NCI-H748 treated with DMSO at 0.1 percent for 48 hours (cell line): ENCODE results near the gene BCL11B.

Source experiments
- DNase-seq: peaks from one replicate; lab custom pipeline; 2025; lab: John Stamatoyannopoulos, UW

BCL11B gene

GRCh38 chr14:99137001-99137700 is 134.8 kb downstream of the BCL11B start:
- no peak for DNase-seq

GRCh38 chr14:99136401-99136800 is 135.6 kb downstream of the BCL11B start:
- DNase-seq = no peak

- DNase-seq = no peak
Observed at GRCh38 chr14:99136047-99136400, 136.0 kb downstream of the BCL11B start.

- DNase-seq = no peak
Observed at GRCh38 chr14:99134516-99135046, 137.4 kb downstream of the BCL11B start.

- DNase-seq = no peak
Observed at GRCh38 chr14:99133636-99134515, 138.1 kb downstream of the BCL11B start.

- DNase-seq = no peak
Observed at GRCh38 chr14:99132821-99133635, 139.0 kb downstream of the BCL11B start.

GRCh38 chr14:99131632-99132271 is 140.2 kb downstream of the BCL11B start:
- DNase-seq = no peak

- DNase-seq = no peak
Observed at GRCh38 chr14:99129998-99130397, 142.0 kb downstream of the BCL11B start.

- no peak for DNase-seq
Observed at GRCh38 chr14:99129211-99129696, 142.7 kb downstream of the BCL11B start.

- DNase-seq = no peak
Observed at GRCh38 chr14:99128185-99128584, 143.8 kb downstream of the BCL11B start.

GRCh38 chr14:99127651-99128167 is 144.3 kb downstream of the BCL11B start:
- no peak for DNase-seq

GRCh38 chr14:99125616-99126431 is 146.2 kb downstream of the BCL11B start:
- no peak for DNase-seq

- no peak for DNase-seq
Observed at GRCh38 chr14:99125113-99125512, 146.9 kb downstream of the BCL11B start.

- no peak for DNase-seq
Observed at GRCh38 chr14:99124482-99125105, 147.4 kb downstream of the BCL11B start.

GRCh38 chr14:99123208-99123870 is 148.7 kb downstream of the BCL11B start:
- no peak for DNase-seq

GRCh38 chr14:99122521-99123125 is 149.4 kb downstream of the BCL11B start:
- no peak for DNase-seq

GRCh38 chr14:99121319-99121875 is 150.6 kb downstream of the BCL11B start:
- no peak for DNase-seq

- DNase-seq = no peak
Observed at GRCh38 chr14:99120526-99121318, 151.3 kb downstream of the BCL11B start.
